Measurements from ENCODE around the gene TADA2A.
"Not testable (repeated sequence)": the region's sequence is repeated elsewhere in the genome, so short reads cannot be mapped to it uniquely, and the experiment has no call there.

Gene TADA2A

GRCh38 chr17:37493249-37494027 is 86.8 kb downstream of the TADA2A start:
- no peak for FAIRE-seq

GRCh38 chr17:37494401-37494831 is 87.7 kb downstream of the TADA2A start:
- no peak for FAIRE-seq

- no peak for FAIRE-seq
Observed at GRCh38 chr17:37494971-37495370, 88.3 kb downstream of the TADA2A start.

- no peak for FAIRE-seq
Observed at GRCh38 chr17:37500378-37500777, 93.7 kb downstream of the TADA2A start.

- FAIRE-seq = no peak
Observed at GRCh38 chr17:37502009-37502936, 95.6 kb downstream of the TADA2A start.

GRCh38 chr17:37503148-37503547 is 96.5 kb downstream of the TADA2A start:
- no peak for FAIRE-seq

- no peak for FAIRE-seq
Observed at GRCh38 chr17:37505333-37505732, 98.6 kb downstream of the TADA2A start.

- no peak for FAIRE-seq
Observed at GRCh38 chr17:37506678-37507077, 100.0 kb downstream of the TADA2A start.

GRCh38 chr17:37507111-37507510 is 100.4 kb downstream of the TADA2A start:
- no peak for FAIRE-seq

GRCh38 chr17:37510056-37510455 is 103.4 kb downstream of the TADA2A start:
- no peak for FAIRE-seq

GRCh38 chr17:37511642-37512041 is 105.0 kb downstream of the TADA2A start:
- not testable (repeated sequence) for FAIRE-seq

GRCh38 chr17:37512442-37513068 is 105.9 kb downstream of the TADA2A start:
- FAIRE-seq = no peak

GRCh38 chr17:37513711-37514110 is 107.0 kb downstream of the TADA2A start:
- no peak for FAIRE-seq

GRCh38 chr17:37516127-37516571 is 109.5 kb downstream of the TADA2A start:
- no peak for FAIRE-seq

GRCh38 chr17:37517881-37518280 is 111.2 kb downstream of the TADA2A start:
- no peak for FAIRE-seq

GRCh38 chr17:37518826-37519225 is 112.1 kb downstream of the TADA2A start:
- FAIRE-seq = no peak

GRCh38 chr17:37519251-37519985 is 112.7 kb downstream of the TADA2A start:
- FAIRE-seq = no peak

- FAIRE-seq = no peak
Observed at GRCh38 chr17:37520174-37520573, 113.5 kb downstream of the TADA2A start.

- no peak for FAIRE-seq
Observed at GRCh38 chr17:37521821-37522220, 115.1 kb downstream of the TADA2A start.

- no peak for FAIRE-seq
Observed at GRCh38 chr17:37523715-37524219, 117.1 kb downstream of the TADA2A start.

GRCh38 chr17:37527249-37527851 is 120.7 kb downstream of the TADA2A start:
- no peak for FAIRE-seq
